ENCODE results near the gene ACOT13. TPM values are rescaled to one million over a fixed set of nuclear protein-coding genes. Genes with fewer than 3 reads are reported as not detected.

ACOT13 gene
- total and polyA plus RNA-seq, 2 of the 4 experiments (the other 2 are of a cell fraction), result 3.6 to 25.7 TPM

DNA sequence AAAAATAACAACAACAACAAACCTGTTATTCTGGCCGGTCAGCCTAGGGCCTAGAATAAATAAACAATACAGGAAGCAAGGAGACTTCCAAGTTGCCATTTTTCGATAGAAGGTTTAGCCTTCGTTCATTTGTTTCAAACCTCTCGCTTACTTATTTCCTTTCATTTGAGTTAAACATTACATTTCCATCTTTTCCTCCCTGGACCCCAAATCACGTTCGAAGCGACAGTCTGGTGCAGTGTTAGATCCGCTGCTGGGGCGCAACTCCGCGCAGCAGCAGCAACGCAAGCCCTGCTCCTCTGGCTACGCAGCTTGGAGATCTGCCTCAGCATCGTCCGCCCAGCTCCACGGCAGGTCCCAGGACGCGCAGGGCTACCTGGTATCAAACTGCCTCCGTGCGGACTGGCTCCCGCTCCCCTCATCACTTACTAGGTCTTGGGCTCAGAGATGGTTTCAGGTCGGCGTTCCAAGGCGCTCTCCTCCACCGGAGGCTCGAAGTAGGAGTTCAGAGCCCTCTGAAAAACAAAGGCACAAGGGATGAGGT lies 708 bp upstream of the ACOT13 start:
- intact Hi-C loops (cut with micrococcal nuclease), result no loop called here
- H4K91ac ChIP-seq (ENCODE audit: insufficient read depth, low read depth, low read length), result peak overlapping the region; percentile 98
- ChIA-PET POLR2A (ENCODE audit: unreplicated experiment) (no interaction called here), CTCF (interaction anchor here (0.6 to 1.0 kb wide), 3 partner anchors 23 to 83 kb away, joined by 3 read pairs; no protein-coding TSS in a partner anchor)
- H3K36me3 ChIP-seq (ENCODE audit: control insufficient read depth, insufficient read depth, low read length), result peaks cover 8% of the 10 kb centered on the region
- 0% methylated on average over 12 of the region's 26 CpGs; no CpG with 5 or more reads in 1 of the 2 experiments for WGBS, 2 experiments (ENCODE audit: extremely low coverage in 2 of 2, insufficient read length in 1 of 2)
- H3K27me3 ChIP-seq (ENCODE audit: control insufficient read depth, insufficient read depth, low read length), result no peaks in the 10 kb centered on the region
- peak; percentile 31 for ATAC-seq (ENCODE audit: low read depth)
- dilution Hi-C loops (cut with HindIII; ENCODE audit: low sequenced_read_pairs, unreplicated experiment), result no loop called here
- H3K18ac ChIP-seq (ENCODE audit: low read depth, low read length), result peak overlapping the region; percentile 80
- no peaks in the 10 kb centered on the region for H3K9me3 ChIP-seq (ENCODE audit: control insufficient read depth, insufficient read depth, low read length)
- peak overlapping the region; percentile 86 for H2AK5ac ChIP-seq (ENCODE audit: low read depth, low read length)
- peak overlapping the region; percentile 93 for H4K5ac ChIP-seq (ENCODE audit: low read depth, low read length)
- H3K56ac ChIP-seq (ENCODE audit: extremely low read depth, insufficient read depth, low read length), result peak overlapping the region; percentile 92
- peak overlapping the region; percentile 91 for H2BK5ac ChIP-seq (ENCODE audit: low read depth, low read length, poor library complexity, severe bottlenecking)
- H3K14ac ChIP-seq (replicated peaks; ENCODE audit: low read depth, low read length), result peak overlapping the region; percentile 98
- peak overlapping the region; percentile 91 for H3K27ac ChIP-seq (ENCODE audit: insufficient read depth, low read length)
- no peak for TF ChIP-seq BHLHE40 (IDR thresholded peaks at IDR 0.05; ENCODE audit: low read depth, low read length)
- TF ChIP-seq RAD21 (IDR thresholded peaks at IDR 0.05; ENCODE audit: low read length), result no peak
- no peak for TF ChIP-seq MXI1 (IDR thresholded peaks at IDR 0.05; ENCODE audit: borderline replicate concordance, low read depth, low read length)
- no peak for TF ChIP-seq POLR2A (IDR thresholded peaks at IDR 0.05; ENCODE audit: low read depth, low read length)
- TF ChIP-seq, protein P1, sequence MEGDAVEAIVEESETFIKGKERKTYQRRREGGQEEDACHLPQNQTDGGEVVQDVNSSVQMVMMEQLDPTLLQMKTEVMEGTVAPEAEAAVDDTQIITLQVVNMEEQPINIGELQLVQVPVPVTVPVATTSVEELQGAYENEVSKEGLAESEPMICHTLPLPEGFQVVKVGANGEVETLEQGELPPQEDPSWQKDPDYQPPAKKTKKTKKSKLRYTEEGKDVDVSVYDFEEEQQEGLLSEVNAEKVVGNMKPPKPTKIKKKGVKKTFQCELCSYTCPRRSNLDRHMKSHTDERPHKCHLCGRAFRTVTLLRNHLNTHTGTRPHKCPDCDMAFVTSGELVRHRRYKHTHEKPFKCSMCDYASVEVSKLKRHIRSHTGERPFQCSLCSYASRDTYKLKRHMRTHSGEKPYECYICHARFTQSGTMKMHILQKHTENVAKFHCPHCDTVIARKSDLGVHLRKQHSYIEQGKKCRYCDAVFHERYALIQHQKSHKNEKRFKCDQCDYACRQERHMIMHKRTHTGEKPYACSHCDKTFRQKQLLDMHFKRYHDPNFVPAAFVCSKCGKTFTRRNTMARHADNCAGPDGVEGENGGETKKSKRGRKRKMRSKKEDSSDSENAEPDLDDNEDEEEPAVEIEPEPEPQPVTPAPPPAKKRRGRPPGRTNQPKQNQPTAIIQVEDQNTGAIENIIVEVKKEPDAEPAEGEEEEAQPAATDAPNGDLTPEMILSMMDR (conservative IDR thresholded peaks at IDR 0.05; ENCODE audit: low read depth, low read length), result no peak
- TF ChIP-seq MAZ (IDR thresholded peaks at IDR 0.05; ENCODE audit: borderline replicate concordance, low read depth, low read length), result no peak
- no peak for TF ChIP-seq RFX5 (IDR thresholded peaks at IDR 0.05; ENCODE audit: low read depth, low read length)
- TF ChIP-seq, protein P2, sequence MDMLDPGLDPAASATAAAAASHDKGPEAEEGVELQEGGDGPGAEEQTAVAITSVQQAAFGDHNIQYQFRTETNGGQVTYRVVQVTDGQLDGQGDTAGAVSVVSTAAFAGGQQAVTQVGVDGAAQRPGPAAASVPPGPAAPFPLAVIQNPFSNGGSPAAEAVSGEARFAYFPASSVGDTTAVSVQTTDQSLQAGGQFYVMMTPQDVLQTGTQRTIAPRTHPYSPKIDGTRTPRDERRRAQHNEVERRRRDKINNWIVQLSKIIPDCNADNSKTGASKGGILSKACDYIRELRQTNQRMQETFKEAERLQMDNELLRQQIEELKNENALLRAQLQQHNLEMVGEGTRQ (IDR thresholded peaks at IDR 0.05; ENCODE audit: low read depth, low read length), result no peak
- no peak for TF ChIP-seq CEBPB (IDR thresholded peaks at IDR 0.05; ENCODE audit: low read depth, low read length)
- TF ChIP-seq NFE2L2 (IDR thresholded peaks at IDR 0.05; ENCODE audit: low read depth, low read length), result no peak
- TF ChIP-seq SMC3 (IDR thresholded peaks at IDR 0.05; ENCODE audit: low read depth, low read length), result no peak
- no peak for TF ChIP-seq RCOR1 (IDR thresholded peaks at IDR 0.05; ENCODE audit: insufficient replicate concordance, low read length)
- TF ChIP-seq MAFK (IDR thresholded peaks at IDR 0.05; ENCODE audit: low read depth, low read length), result no peak
- TF ChIP-seq, protein P3, sequence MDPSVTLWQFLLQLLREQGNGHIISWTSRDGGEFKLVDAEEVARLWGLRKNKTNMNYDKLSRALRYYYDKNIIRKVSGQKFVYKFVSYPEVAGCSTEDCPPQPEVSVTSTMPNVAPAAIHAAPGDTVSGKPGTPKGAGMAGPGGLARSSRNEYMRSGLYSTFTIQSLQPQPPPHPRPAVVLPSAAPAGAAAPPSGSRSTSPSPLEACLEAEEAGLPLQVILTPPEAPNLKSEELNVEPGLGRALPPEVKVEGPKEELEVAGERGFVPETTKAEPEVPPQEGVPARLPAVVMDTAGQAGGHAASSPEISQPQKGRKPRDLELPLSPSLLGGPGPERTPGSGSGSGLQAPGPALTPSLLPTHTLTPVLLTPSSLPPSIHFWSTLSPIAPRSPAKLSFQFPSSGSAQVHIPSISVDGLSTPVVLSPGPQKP (IDR thresholded peaks at IDR 0.05; ENCODE audit: borderline replicate concordance, low read depth, low read length), result no peak
- TF ChIP-seq CHD1 (IDR thresholded peaks at IDR 0.05; ENCODE audit: low read depth, low read length), result no peak
- TF ChIP-seq FOS (IDR thresholded peaks at IDR 0.05; ENCODE audit: low read depth, low read length), result no peak
- TSS peak; percentile 51 for BruUV-seq (replicated peaks)
- H3K4me1 ChIP-seq (ENCODE audit: control insufficient read depth, insufficient read depth, low read length), result peaks cover 2% of the 10 kb centered on the region; the same call in 1 of the 2 replicates
- peak overlapping the region; percentile 84 for H2BK120ac ChIP-seq (ENCODE audit: low read depth, low read length)
- DNase-seq, result peak; percentile 35
- peak overlapping the region; percentile 99 for H3K23ac ChIP-seq (ENCODE audit: low read depth, low read length)
- H2AK9ac ChIP-seq (replicated peaks; ENCODE audit: low read depth, low read length, poor library complexity), result peak overlapping the region; percentile 91
- in situ Hi-C loops (cut with MboI; ENCODE audit: low sequenced_read_pairs), result no loop called here
- H2BK20ac ChIP-seq (ENCODE audit: low read depth, low read length), result 0 out of 2 replicates have a peak overlapping the region, but pooled peaks have one; percentile 2
- no peaks in the 10 kb centered on the region for H4K20me1 ChIP-seq (ENCODE audit: insufficient read depth, low read length)
- H3K4me3 ChIP-seq (ENCODE audit: insufficient read depth, low read depth, low read length), result peak overlapping the region; percentile 81
- H3K9me1 ChIP-seq (ENCODE audit: insufficient read depth, low read length), result no peaks in the 10 kb centered on the region; the same call in 1 of the 2 replicates
- H2BK15ac ChIP-seq (ENCODE audit: low read depth, low read length), result peak overlapping the region; percentile 69; the same call in 2 of the 3 replicates
- peak overlapping the region; percentile 89 to 98 for H4K8ac ChIP-seq (ENCODE audit: low read depth in 2 of 2, low read length in 2 of 2)
- H2AFZ ChIP-seq (replicated peaks; ENCODE audit: low read length, poor library complexity), result peak overlapping the region; percentile 100
- H3K9ac ChIP-seq (ENCODE audit: low read depth, low read length), result peak overlapping the region; percentile 93
- peaks cover 16 to 56% of the 10 kb centered on the region in 2 experiments; a peak in 3 of 4 replicates for H3K79me1 ChIP-seq (ENCODE audit: low read depth in 1 of 2, low read length in 2 of 2)
- H3K4ac ChIP-seq (ENCODE audit: low read depth, low read length), result peak overlapping the region; percentile 96
- H3K4me2 ChIP-seq (ENCODE audit: low read depth, low read length), result peak overlapping the region; percentile 78
